Endothelial cell (in vitro differentiated cells): ENCODE data around the gene CRYBG1. TPM values are rescaled to one million over a fixed set of nuclear protein-coding genes. Genes with fewer than 3 reads are reported as not detected.

ENCODE experiments used
- DNase-seq: peaks from one replicate; pipeline ENCODE4 v3.0.0; 2021; ENCODE audit warnings: low spot score
- H3K27ac Mint-ChIP-seq: one replicate; pipeline ENCODE4 v1.8.0; 2021; ENCODE audit warnings: mixed read lengths, inconsistent platforms; ENCODE audit not compliant: unreplicated experiment
- H3K27me3 Mint-ChIP-seq: one replicate; pipeline ENCODE4 v1.8.0; 2021; ENCODE audit warnings: mild to moderate bottlenecking, moderate library complexity, mixed read lengths, inconsistent platforms; ENCODE audit not compliant: unreplicated experiment
- H3K36me3 Mint-ChIP-seq: one replicate; pipeline ENCODE4 v1.8.0; 2021; ENCODE audit warnings: mild to moderate bottlenecking, low read depth, mixed read lengths, inconsistent platforms; ENCODE audit not compliant: unreplicated experiment
- H3K4me1 Mint-ChIP-seq: one replicate; pipeline ENCODE4 v1.8.0; 2021; ENCODE audit warnings: mild to moderate bottlenecking, mixed read lengths, inconsistent platforms; ENCODE audit not compliant: unreplicated experiment
- H3K4me3 Mint-ChIP-seq: one replicate; pipeline ENCODE4 v1.8.0; 2021; ENCODE audit warnings: mild to moderate bottlenecking, mixed read lengths, inconsistent platforms; ENCODE audit not compliant: unreplicated experiment
- H3K9me3 Mint-ChIP-seq: one replicate; pipeline ENCODE4 v1.8.0; 2021; ENCODE audit warnings: mixed read lengths, inconsistent platforms; ENCODE audit not compliant: unreplicated experiment
- total RNA-seq: library from RNA; stranded (reverse); fragmentation: NEBNext Ultra II Directional; extraction: Animal tissue kit (Norgen Biotek cat#: 25700); gene quantifications from one replicate; pipeline ENCODE4 v1.2.1, GENCODE V29; 2021; ENCODE audit not compliant: unreplicated experiment
- TF ChIP-seq, protein P1 (sequence below): fragments of 200-600 bp; sonication (generic); IDR thresholded peaks from one replicate; pipeline ENCODE4 v1.5.0; 2021; ENCODE audit warnings: antibody characterized with exemption; ENCODE audit not compliant: unreplicated experiment

The CRYBG1 gene
- total RNA-seq, 1 donor from 2014 or later, result 0.08 TPM

DNA sequence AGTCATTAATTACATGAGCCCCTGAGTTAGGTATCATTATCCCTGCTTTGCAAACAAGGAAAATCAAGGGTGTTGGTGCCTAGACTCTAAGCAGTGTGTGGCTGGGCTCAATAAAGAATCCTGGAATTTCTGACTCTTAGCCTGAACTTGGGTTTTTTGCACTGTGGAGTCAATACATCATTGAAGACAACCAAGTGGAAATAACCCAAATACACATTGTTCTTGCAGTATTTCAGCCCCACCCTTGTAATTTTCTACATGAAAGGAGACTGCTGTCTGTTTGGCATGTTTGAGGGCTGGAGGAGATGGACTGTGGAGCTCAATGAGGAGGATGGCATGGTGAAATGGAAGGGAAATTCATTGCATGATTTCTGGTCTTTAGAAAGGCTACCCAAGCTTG lies 110.3 kb downstream of the CRYBG1 start:
- no peaks in the 10 kb centered on the region for H3K9me3 Mint-ChIP-seq
- H3K27me3 Mint-ChIP-seq, result no peaks in the 10 kb centered on the region
- TF ChIP-seq, protein P1, sequence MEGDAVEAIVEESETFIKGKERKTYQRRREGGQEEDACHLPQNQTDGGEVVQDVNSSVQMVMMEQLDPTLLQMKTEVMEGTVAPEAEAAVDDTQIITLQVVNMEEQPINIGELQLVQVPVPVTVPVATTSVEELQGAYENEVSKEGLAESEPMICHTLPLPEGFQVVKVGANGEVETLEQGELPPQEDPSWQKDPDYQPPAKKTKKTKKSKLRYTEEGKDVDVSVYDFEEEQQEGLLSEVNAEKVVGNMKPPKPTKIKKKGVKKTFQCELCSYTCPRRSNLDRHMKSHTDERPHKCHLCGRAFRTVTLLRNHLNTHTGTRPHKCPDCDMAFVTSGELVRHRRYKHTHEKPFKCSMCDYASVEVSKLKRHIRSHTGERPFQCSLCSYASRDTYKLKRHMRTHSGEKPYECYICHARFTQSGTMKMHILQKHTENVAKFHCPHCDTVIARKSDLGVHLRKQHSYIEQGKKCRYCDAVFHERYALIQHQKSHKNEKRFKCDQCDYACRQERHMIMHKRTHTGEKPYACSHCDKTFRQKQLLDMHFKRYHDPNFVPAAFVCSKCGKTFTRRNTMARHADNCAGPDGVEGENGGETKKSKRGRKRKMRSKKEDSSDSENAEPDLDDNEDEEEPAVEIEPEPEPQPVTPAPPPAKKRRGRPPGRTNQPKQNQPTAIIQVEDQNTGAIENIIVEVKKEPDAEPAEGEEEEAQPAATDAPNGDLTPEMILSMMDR, result no peak
- no peak overlapping the region for H3K27ac Mint-ChIP-seq
- H3K36me3 Mint-ChIP-seq, result no peaks in the 10 kb centered on the region
- H3K4me1 Mint-ChIP-seq, result no peaks in the 10 kb centered on the region
- no peak for DNase-seq
- no peak overlapping the region for H3K4me3 Mint-ChIP-seq

DNA sequence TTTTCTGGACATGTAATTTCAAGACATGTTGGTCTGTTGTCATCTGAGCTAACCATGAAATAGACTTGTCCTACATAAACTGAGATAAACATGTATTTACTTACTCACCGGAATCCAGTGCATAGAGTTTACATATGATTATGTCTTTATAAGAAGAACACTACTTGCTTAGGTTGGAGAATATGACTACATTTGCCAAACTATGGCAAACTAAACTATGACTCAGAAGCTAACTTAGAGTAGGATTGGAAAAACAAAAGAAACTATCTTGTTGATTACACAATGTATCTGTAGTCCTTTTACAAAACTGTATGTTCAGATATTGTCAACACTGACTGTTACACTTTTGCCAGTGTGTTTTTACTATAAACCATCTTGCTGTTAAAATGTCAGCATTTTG lies 113.3 kb downstream of the CRYBG1 start:
- peaks cover 3% of the 10 kb centered on the region for H3K4me1 Mint-ChIP-seq
- no peak overlapping the region for H3K27ac Mint-ChIP-seq
- H3K9me3 Mint-ChIP-seq, result no peaks in the 10 kb centered on the region

GRCh38 chr6:106474466-106474865 lies 113.9 kb downstream of the CRYBG1 start:
- Mint-ChIP-seq H3K27me3 (no peaks in the 10 kb centered on the region), H3K9me3 (no peaks in the 10 kb centered on the region), H3K27ac (no peak overlapping the region), H3K36me3 (no peaks in the 10 kb centered on the region), H3K4me1 (peaks cover 3% of the 10 kb centered on the region), H3K4me3 (no peak overlapping the region)
- DNase-seq, result no peak
- TF ChIP-seq, protein P1, result no peak

More for the DNA sequence above, 113.3 kb downstream of the CRYBG1 start:
- no peak overlapping the region for H3K4me3 Mint-ChIP-seq
- no peaks in the 10 kb centered on the region for H3K36me3 Mint-ChIP-seq
- TF ChIP-seq, protein P1, result no peak
- no peak for DNase-seq
- H3K27me3 Mint-ChIP-seq, result no peaks in the 10 kb centered on the region

- Mint-ChIP-seq H3K27ac (no peak overlapping the region), H3K36me3 (no peaks in the 10 kb centered on the region), H3K4me3 (no peak overlapping the region), H3K27me3 (no peaks in the 10 kb centered on the region), H3K4me1 (peaks cover 3% of the 10 kb centered on the region), H3K9me3 (no peaks in the 10 kb centered on the region)
- DNase-seq, result no peak
- TF ChIP-seq, protein P1, result no peak
These were observed 114.8 kb downstream of the CRYBG1 start for GRCh38 chr6:106475284-106475683.

GRCh38 chr6:106476331-106477105 lies 116.0 kb downstream of the CRYBG1 start:
- Mint-ChIP-seq H3K27ac (no peak overlapping the region), H3K4me3 (no peak overlapping the region), H3K4me1 (peaks cover 5% of the 10 kb centered on the region), H3K36me3 (no peaks in the 10 kb centered on the region), H3K27me3 (peaks cover 2% of the 10 kb centered on the region), H3K9me3 (no peaks in the 10 kb centered on the region)
- DNase-seq, result no peak
- TF ChIP-seq, protein P1, result no peak
